Endodermal cell (in vitro differentiated cells): Measurements from ENCODE around the gene ARID2. TPM values are rescaled to one million over a fixed set of nuclear protein-coding genes. Genes with fewer than 3 reads are reported as not detected.

Source experiments
- DNase-seq: peaks from one replicate; pipeline ENCODE4 v3.0.0-alpha.2; 2017
- H3K27ac ChIP-seq: 2 replicates; pipeline ENCODE4 v1.5.1; 2013; ENCODE audit warnings: mild to moderate bottlenecking, low read depth, low read length, moderate library complexity
- H3K27me3 ChIP-seq: 2 replicates; pipeline ENCODE4 v1.6.1; 2013; ENCODE audit warnings: mild to moderate bottlenecking, low read length, moderate library complexity; ENCODE audit not compliant: insufficient read depth, control insufficient read depth, poor library complexity, severe bottlenecking
- H3K36me3 ChIP-seq: 2 replicates; pipeline ENCODE4 v1.7.0; 2013; ENCODE audit warnings: mild to moderate bottlenecking, low read length, moderate library complexity; ENCODE audit not compliant: control insufficient read depth, insufficient read depth
- H3K4me1 ChIP-seq: one replicate; pipeline ENCODE4 v1.7.0; 2013; ENCODE audit warnings: low read length; ENCODE audit not compliant: control insufficient read depth, insufficient read depth
- H3K4me3 ChIP-seq: 2 replicates; pipeline ENCODE4 v1.5.1; 2013; ENCODE audit warnings: mild to moderate bottlenecking, low read length, moderate library complexity
- H3K9ac ChIP-seq: 2 replicates; pipeline ENCODE4 v1.6.1; 2013; ENCODE audit warnings: mild to moderate bottlenecking, low read length, moderate library complexity; ENCODE audit not compliant: poor library complexity, severe bottlenecking; ENCODE audit errors: extremely low read depth
- H3K9me3 ChIP-seq: 2 replicates; pipeline ENCODE4 v1.6.1; 2013; ENCODE audit warnings: mild to moderate bottlenecking, low read length, moderate library complexity; ENCODE audit not compliant: control insufficient read depth
- H3K27ac Mint-ChIP-seq: 2 replicates; pipeline ENCODE4 v1.8.0; 2020; ENCODE audit warnings: mixed read lengths
- H3K27me3 Mint-ChIP-seq: 2 replicates; pipeline ENCODE4 v1.8.0; 2021; ENCODE audit warnings: mild to moderate bottlenecking, mixed read lengths; ENCODE audit not compliant: insufficient read depth
- H3K36me3 Mint-ChIP-seq: 2 replicates; pipeline ENCODE4 v1.8.0; 2020; ENCODE audit warnings: low read depth, mixed read lengths
- H3K4me1 Mint-ChIP-seq: 2 replicates; pipeline ENCODE4 v1.8.0; 2020; ENCODE audit warnings: mixed read lengths
- H3K4me3 Mint-ChIP-seq: 2 replicates; pipeline ENCODE4 v1.8.0; 2020; ENCODE audit warnings: mild to moderate bottlenecking, moderate library complexity, mixed read lengths
- H3K9me3 Mint-ChIP-seq: 2 replicates; pipeline ENCODE4 v1.8.0; 2020; ENCODE audit warnings: mild to moderate bottlenecking, mixed read lengths
- CTCF ChIP-seq: fragments of 200-600 bp; sonication (generic); conservative IDR thresholded peaks from 2 replicates; pipeline ENCODE4 v1.5.0; 2021; ENCODE audit warnings: antibody characterized with exemption, mild to moderate bottlenecking
- WGBS, 2 experiments: methylation state at CpG; one replicate each; pipeline versions ENCODE4 v1.1.5 to v1.1.7; 2013; ENCODE audit warnings: missing lambda C conversion rate in 2 of 2, mixed read lengths in 1 of 2; ENCODE audit not compliant: insufficient coverage in 1 of 2, insufficient read length in 1 of 2; 5-methylcytosine and 5-hydroxymethylcytosine counted together
- total RNA-seq, 2 donors: library from RNA; stranded (reverse); fragmentation: NEBNext Ultra II Directional in 1 of 2; extraction: Animal tissue kit (Norgen Biotek cat#: 25700) in 1 of 2; gene quantifications; 2 replicates in 1 of 2; 3 replicates in 1 of 2; pipeline ENCODE4 v1.2.1, GENCODE V29; 2021

The ARID2 gene
- total RNA-seq, 2 donors from 2014 or later: 54.0 to 58.1 TPM

DNA sequence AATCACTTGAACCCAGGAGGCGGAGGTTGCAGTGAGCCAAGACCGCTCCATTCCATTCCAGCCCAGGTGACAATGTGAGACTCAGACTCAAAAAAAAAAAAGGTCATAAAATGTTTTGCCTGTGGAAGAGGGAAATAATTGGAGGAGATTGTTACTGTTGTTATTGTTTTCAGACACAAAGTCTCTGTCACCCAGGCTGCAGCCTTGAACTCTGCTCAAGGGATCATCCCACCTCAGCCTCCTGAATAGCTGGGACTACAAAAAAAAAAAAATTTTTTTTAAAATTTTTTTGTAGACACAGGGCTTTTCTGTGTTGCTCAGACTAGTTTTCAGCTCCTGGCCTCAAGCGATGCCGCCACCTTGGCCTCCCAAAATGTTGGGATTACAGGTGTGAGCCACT, 33.9 kb downstream of the ARID2 start:
- peaks cover 35% of the 10 kb centered on the region for H3K4me1 Mint-ChIP-seq
- no peak for TF ChIP-seq CTCF

DNA sequence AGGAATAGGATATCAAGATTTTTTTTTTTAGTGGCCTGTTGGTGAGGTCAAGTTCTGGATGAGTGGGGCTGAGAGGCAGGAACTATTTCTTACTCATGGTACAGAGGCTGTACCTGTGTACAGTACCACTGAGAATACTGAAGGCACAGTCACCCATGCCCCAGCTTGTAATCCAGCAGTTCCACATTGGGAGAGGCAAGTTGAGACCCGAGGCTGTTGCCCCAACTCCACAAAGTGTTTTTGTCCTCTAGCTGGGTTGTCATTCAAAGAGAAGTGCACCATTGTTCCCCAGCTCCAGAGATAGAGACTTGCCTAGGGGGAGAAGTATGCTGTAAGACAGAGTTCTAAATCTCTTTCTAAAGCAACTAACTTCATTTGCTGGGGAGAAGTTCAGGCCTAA, 38.7 kb downstream of the ARID2 start:
- H3K4me1 Mint-ChIP-seq: peaks cover 15% of the 10 kb centered on the region
- no peak overlapping the region for H3K4me3 Mint-ChIP-seq
- H3K27ac ChIP-seq: no peak overlapping the region
- no peaks in the 10 kb centered on the region for H3K4me1 ChIP-seq
- H3K27ac Mint-ChIP-seq: peak overlapping the region; percentile 38
- H3K9me3 Mint-ChIP-seq: peaks cover 8% of the 10 kb centered on the region
- 67 to 95% methylated on average over 1 of the region's 1 CpG for WGBS, 2 experiments
- peaks cover 21% of the 10 kb centered on the region for H3K9me3 ChIP-seq
- peaks cover 36% of the 10 kb centered on the region for H3K36me3 Mint-ChIP-seq
- H3K9ac ChIP-seq: no peak overlapping the region
- H3K4me3 ChIP-seq: no peak overlapping the region
- DNase-seq: no peak
- no peaks in the 10 kb centered on the region for H3K36me3 ChIP-seq
- TF ChIP-seq CTCF: no peak
- no peaks in the 10 kb centered on the region for H3K27me3 ChIP-seq
- no peaks in the 10 kb centered on the region for H3K27me3 Mint-ChIP-seq

More for the DNA sequence above, 33.9 kb downstream of the ARID2 start:
- Mint-ChIP-seq H3K27me3 (no peaks in the 10 kb centered on the region), H3K27ac (no peak overlapping the region), H3K9me3 (no peaks in the 10 kb centered on the region), H3K36me3 (peaks cover 24% of the 10 kb centered on the region), H3K4me3 (no peak overlapping the region)
- no peaks in the 10 kb centered on the region for H3K4me1 ChIP-seq
- H3K27ac ChIP-seq: no peak overlapping the region
- WGBS, 2 experiments: 98 to 100% methylated on average over 3 to 4 of the region's 4 CpGs
- no peak overlapping the region for H3K9ac ChIP-seq
- no peaks in the 10 kb centered on the region for H3K9me3 ChIP-seq
- no peaks in the 10 kb centered on the region for H3K36me3 ChIP-seq
- no peak for DNase-seq
- H3K27me3 ChIP-seq: no peaks in the 10 kb centered on the region
- no peak overlapping the region for H3K4me3 ChIP-seq

DNA sequence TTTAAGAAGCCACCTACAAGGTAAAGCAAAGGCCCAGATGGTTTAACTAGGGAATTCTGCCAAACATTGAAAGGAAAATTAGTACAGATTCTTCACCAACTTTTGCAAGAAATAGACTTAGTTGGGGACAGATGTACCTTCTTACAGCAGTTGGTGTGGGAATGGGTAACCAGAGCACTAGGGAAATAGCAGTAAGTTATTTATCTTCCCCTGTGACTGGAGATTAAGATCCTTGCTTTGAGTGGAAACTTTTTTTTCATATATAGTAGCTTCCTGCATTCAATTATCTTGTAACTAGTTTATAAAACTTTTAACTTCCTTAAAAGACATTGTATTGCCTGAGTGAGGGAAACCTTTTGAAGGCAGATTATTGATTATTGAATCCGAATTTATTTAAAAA, 44.2 kb downstream of the ARID2 start:
- Mint-ChIP-seq H3K36me3 (peaks cover 9% of the 10 kb centered on the region), H3K4me1 (peaks cover 21% of the 10 kb centered on the region), H3K27ac (no peak overlapping the region), H3K4me3 (no peak overlapping the region), H3K9me3 (peaks cover 8% of the 10 kb centered on the region), H3K27me3 (no peaks in the 10 kb centered on the region)
- Histone ChIP-seq H3K27ac (no peak overlapping the region), H3K4me3 (no peak overlapping the region), H3K9me3 (peaks cover 18% of the 10 kb centered on the region), H3K27me3 (no peaks in the 10 kb centered on the region), H3K4me1 (no peaks in the 10 kb centered on the region), H3K9ac (no peak overlapping the region), H3K36me3 (no peaks in the 10 kb centered on the region)
- no peak for TF ChIP-seq CTCF
- DNase-seq: no peak
- WGBS, 2 experiments: no CpG with 5 or more reads among the region's 1 CpG
